Hepatocyte (in vitro differentiated cells): ENCODE results near the gene ELL2. TPM values are rescaled to one million over a fixed set of nuclear protein-coding genes. Genes with fewer than 3 reads are reported as not detected.

ENCODE experiments used
- DNase-seq: peaks from one replicate; pipeline ENCODE4 v3.0.0-alpha.2; 2016; ENCODE audit warnings: low spot score
- H2AFZ ChIP-seq: fragments of 200-600 bp; sonication (generic); 2 replicates; pipeline ENCODE4 v1.6.0; 2016; ENCODE audit warnings: antibody characterized with exemption, mild to moderate bottlenecking
- H3K27ac ChIP-seq: fragments of 200-600 bp; sonication (generic); 2 replicates; pipeline ENCODE4 v1.5.1; 2016; ENCODE audit warnings: mild to moderate bottlenecking
- H3K27me3 ChIP-seq: fragments of 200-600 bp; sonication (generic); 2 replicates; pipeline ENCODE4 v1.6.1; 2016
- H3K36me3 ChIP-seq: fragments of 200-600 bp; sonication (generic); replicated peaks from 2 replicates; pipeline ENCODE4 v1.5.1; 2016; ENCODE audit warnings: low read depth; ENCODE audit not compliant: insufficient read depth
- H3K4me1 ChIP-seq: fragments of 200-600 bp; sonication (generic); 2 replicates; pipeline ENCODE4 v1.5.1; 2016; ENCODE audit warnings: mild to moderate bottlenecking, moderate library complexity; ENCODE audit not compliant: insufficient read depth
- H3K4me2 ChIP-seq: fragments of 200-600 bp; sonication (generic); 2 replicates; pipeline ENCODE4 v1.6.0; 2016
- H3K4me3 ChIP-seq: fragments of 200-600 bp; sonication (generic); 2 replicates; pipeline ENCODE4 v1.5.1; 2016; ENCODE audit warnings: mild to moderate bottlenecking
- H3K79me2 ChIP-seq: fragments of 200-600 bp; sonication (generic); 2 replicates; pipeline ENCODE4 v1.6.0; 2017; ENCODE audit warnings: mild to moderate bottlenecking
- H3K9me2 ChIP-seq: fragments of 200-600 bp; sonication (generic); replicated peaks from 2 replicates; pipeline ENCODE4 v1.6.0; 2017; ENCODE audit warnings: mild to moderate bottlenecking; ENCODE audit not compliant: insufficient read depth
- H3K9me3 ChIP-seq: fragments of 200-600 bp; sonication (generic); 2 replicates; pipeline ENCODE4 v1.5.1; 2016; ENCODE audit warnings: low read depth, mild to moderate bottlenecking
- H4K20me1 ChIP-seq: fragments of 200-600 bp; sonication (generic); 2 replicates; pipeline ENCODE4 v1.6.0; 2016; ENCODE audit warnings: mild to moderate bottlenecking; ENCODE audit not compliant: insufficient read depth, poor library complexity, severe bottlenecking
- EZH2 ChIP-seq: fragments of 200-600 bp; sonication (generic); IDR thresholded peaks from 2 replicates; pipeline ENCODE4 v1.6.1; 2016; ENCODE audit warnings: antibody characterized with exemption, mild to moderate bottlenecking, borderline replicate concordance
- EZH2phosphoT487 ChIP-seq: fragments of 200-600 bp; sonication (generic); IDR thresholded peaks from one replicate; pipeline ENCODE4 v1.6.1; 2018; ENCODE audit warnings: antibody characterized with exemption, mild to moderate bottlenecking, low read depth, moderate library complexity; ENCODE audit not compliant: unreplicated experiment, severe bottlenecking
- WGBS: methylation state at CpG from one replicate; pipeline ENCODE4 v1.1.6; 2016; ENCODE audit warnings: low lambda C conversion rate; ENCODE audit errors: missing lambda C conversion rate; 5-methylcytosine and 5-hydroxymethylcytosine counted together
- polyA plus RNA-seq: library from polyadenylated mRNA; unstranded; fragments of >200 nt; fragmentation: Nextera tagmentation; extraction: Ambion mirVana; gene quantifications from 2 replicates; pipeline ENCODE4 v1.2.1, GENCODE V29; 2016
- total RNA-seq: library from RNA; depleted of rRNA; stranded (reverse); fragments of >200 nt; gene quantifications from 2 replicates; pipeline ENCODE4 v1.2.3, GENCODE V29; 2014
- TF ChIP-seq, protein P1 (sequence below): fragments of 200-600 bp; sonication (generic); IDR thresholded peaks from 2 replicates; pipeline ENCODE4 v1.5.1; 2016; ENCODE audit warnings: antibody characterized with exemption, mild to moderate bottlenecking; ENCODE audit not compliant: poor library complexity

ELL2 gene
- total and polyA plus RNA-seq, 2 experiments from 2014 or later: 34.6 to 56.0 TPM

DNA sequence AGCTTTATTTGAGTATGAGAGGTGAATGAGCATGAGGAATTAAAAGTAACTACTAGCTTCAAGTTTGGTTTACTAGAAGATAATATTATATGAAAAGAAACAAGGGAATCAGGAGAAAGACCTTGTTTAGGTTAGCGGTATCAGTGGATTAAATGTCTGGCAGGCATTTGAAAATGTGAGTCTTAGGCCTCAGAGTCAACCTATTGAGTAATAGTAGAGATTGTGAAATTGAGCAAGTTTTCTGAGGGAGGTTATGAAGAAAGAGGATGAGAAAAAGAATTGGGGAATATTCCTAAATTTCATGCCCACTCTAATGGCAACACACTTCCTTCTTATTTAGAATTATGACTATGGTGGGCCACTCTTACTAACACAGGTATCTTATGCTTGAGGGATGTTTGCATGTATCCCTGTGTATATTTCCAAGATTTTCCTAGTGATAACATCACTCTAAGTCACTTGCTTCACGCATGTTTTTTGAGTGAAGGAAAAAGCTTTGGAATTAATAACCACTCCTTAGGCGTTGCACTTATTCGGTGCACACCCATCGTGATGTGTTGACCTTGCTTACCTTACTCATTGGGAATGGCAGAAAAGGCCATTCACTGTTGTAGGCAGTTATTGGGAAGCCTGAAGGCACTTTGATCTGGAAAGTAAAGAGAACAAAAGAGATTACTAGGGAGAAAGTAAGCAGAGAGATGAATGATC, 8.2 kb upstream of the ELL2 start:
- Histone ChIP-seq H3K4me2 (no peak overlapping the region), H3K36me3 (no peaks in the 10 kb centered on the region), H4K20me1 (no peaks in the 10 kb centered on the region), H3K27me3 (no peaks in the 10 kb centered on the region), H3K9me3 (peaks cover 10% of the 10 kb centered on the region), H3K79me2 (peaks cover 2% of the 10 kb centered on the region), H3K9me2 (no peaks in the 10 kb centered on the region), H3K4me3 (no peak overlapping the region), H2AFZ (no peak overlapping the region), H3K27ac (peak overlapping the region; percentile 70), H3K4me1 (peaks cover 5% of the 10 kb centered on the region)
- TF ChIP-seq EZH2: no peak
- no peak for TF ChIP-seq EZH2phosphoT487
- TF ChIP-seq, protein P1, sequence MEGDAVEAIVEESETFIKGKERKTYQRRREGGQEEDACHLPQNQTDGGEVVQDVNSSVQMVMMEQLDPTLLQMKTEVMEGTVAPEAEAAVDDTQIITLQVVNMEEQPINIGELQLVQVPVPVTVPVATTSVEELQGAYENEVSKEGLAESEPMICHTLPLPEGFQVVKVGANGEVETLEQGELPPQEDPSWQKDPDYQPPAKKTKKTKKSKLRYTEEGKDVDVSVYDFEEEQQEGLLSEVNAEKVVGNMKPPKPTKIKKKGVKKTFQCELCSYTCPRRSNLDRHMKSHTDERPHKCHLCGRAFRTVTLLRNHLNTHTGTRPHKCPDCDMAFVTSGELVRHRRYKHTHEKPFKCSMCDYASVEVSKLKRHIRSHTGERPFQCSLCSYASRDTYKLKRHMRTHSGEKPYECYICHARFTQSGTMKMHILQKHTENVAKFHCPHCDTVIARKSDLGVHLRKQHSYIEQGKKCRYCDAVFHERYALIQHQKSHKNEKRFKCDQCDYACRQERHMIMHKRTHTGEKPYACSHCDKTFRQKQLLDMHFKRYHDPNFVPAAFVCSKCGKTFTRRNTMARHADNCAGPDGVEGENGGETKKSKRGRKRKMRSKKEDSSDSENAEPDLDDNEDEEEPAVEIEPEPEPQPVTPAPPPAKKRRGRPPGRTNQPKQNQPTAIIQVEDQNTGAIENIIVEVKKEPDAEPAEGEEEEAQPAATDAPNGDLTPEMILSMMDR: no peak
- no peak for DNase-seq
- whole genome bisulfite sequencing: 81% methylated on average over 5 of the region's 5 CpGs

DNA sequence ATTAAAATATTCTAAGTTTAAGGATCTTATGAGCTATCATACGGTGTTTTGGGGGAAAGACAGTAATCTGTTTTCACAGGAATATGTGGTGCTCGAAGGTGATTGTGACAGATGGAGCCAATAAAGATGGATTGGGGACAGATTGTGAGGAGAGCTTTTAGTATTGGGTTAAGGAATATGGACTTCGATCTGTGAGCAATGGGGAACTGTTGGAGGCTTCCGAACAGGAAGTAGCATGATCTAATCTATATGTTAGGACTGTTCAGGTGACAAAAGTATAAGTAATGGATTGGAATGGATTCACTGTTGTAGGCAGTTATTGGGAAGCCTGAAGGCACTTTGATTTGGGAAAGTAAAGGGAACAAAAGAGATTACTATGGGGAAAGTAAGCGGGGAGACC, 7.4 kb upstream of the ELL2 start:
- 89% methylated on average over 5 of the region's 5 CpGs for WGBS
- no peaks in the 10 kb centered on the region for H3K9me2 ChIP-seq

DNA sequence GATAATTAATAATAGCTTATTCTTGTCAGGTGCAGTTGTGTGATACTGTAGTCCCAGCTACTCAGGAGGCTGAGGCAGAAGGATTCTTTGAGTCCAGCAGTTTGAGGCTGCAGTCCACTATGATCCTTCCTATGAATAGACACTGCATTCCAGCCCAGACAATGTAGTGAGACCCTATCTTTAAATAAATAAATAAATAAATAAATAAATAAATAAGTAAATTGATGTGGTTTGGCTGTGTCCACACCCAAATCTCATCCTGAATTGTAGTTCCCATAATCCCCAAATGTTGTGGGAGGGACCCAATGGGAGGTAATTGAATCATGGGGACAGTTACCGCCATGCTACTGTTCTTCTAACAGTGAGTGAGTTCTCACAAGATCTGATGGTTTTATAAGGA, 5.6 kb upstream of the ELL2 start:
- H3K79me2 ChIP-seq: no peaks in the 10 kb centered on the region
- no peak for DNase-seq
- 95% methylated on average over 1 of the region's 1 CpG for WGBS

More for the DNA sequence above, 7.4 kb upstream of the ELL2 start:
- Histone ChIP-seq H3K4me3 (no peak overlapping the region), H3K79me2 (peaks cover 2% of the 10 kb centered on the region), H3K4me2 (no peak overlapping the region), H3K36me3 (no peaks in the 10 kb centered on the region), H3K4me1 (peaks cover 5% of the 10 kb centered on the region), H4K20me1 (no peaks in the 10 kb centered on the region), H3K27ac (peak overlapping the region; percentile 70), H3K27me3 (no peaks in the 10 kb centered on the region), H2AFZ (no peak overlapping the region), H3K9me3 (peaks cover 10% of the 10 kb centered on the region)
- TF ChIP-seq EZH2phosphoT487: no peak
- TF ChIP-seq, protein P1: no peak
- no peak for TF ChIP-seq EZH2
- no peak for DNase-seq

More for the DNA sequence above, 5.6 kb upstream of the ELL2 start:
- Histone ChIP-seq H3K27me3 (no peaks in the 10 kb centered on the region), H4K20me1 (no peaks in the 10 kb centered on the region), H3K27ac (no peak overlapping the region), H3K9me2 (no peaks in the 10 kb centered on the region), H2AFZ (no peak overlapping the region), H3K4me2 (no peak overlapping the region), H3K4me1 (peaks cover 5% of the 10 kb centered on the region), H3K36me3 (no peaks in the 10 kb centered on the region), H3K9me3 (peaks cover 6% of the 10 kb centered on the region), H3K4me3 (no peak overlapping the region)
- no peak for TF ChIP-seq EZH2phosphoT487
- TF ChIP-seq, protein P1: no peak
- no peak for TF ChIP-seq EZH2
